Retinal pigment epithelial cell (primary cell): Measurements from ENCODE around the gene OR52W1.
A peak's percentile ranks its signal among the peaks of the same experiment; 100 is the strongest.

Experiments
- DNase-seq: peaks from one replicate; pipeline ENCODE4 v3.0.0-alpha.2; 2010; ENCODE audit warnings: low read depth
- H3K4me3 ChIP-seq: 2 replicates; pipeline ENCODE4 v1.5.1; 2011; ENCODE audit warnings: mild to moderate bottlenecking, low read length, control low read depth, moderate library complexity
- CTCF ChIP-seq: conservative IDR thresholded peaks from 2 replicates; pipeline ENCODE4 v1.5.1; 2011; ENCODE audit warnings: low read depth, low read length, control low read depth, inconsistent platforms

The OR52W1 gene

GRCh38 chr11:6229911-6230310 lies 30.9 kb downstream of the OR52W1 start:
- no peak overlapping the region for H3K4me3 ChIP-seq
- no peak for DNase-seq
- TF ChIP-seq CTCF: no peak

GRCh38 chr11:6232899-6233298 lies 33.9 kb downstream of the OR52W1 start:
- H3K4me3 ChIP-seq: no peak overlapping the region
- no peak for TF ChIP-seq CTCF
- DNase-seq: no peak

GRCh38 chr11:6233984-6234386 lies 35.0 kb downstream of the OR52W1 start:
- no peak for DNase-seq
- peak overlapping the region; percentile 97 for H3K4me3 ChIP-seq
- no peak for TF ChIP-seq CTCF

GRCh38 chr11:6234387-6235107 lies 35.5 kb downstream of the OR52W1 start, which contains the start of gene FHIP1B:
Gene FHIP1B (minus strand): TSS chr11:6234636. CDS start chr11:6224516, 10,120 bp downstream.
- H3K4me3 ChIP-seq: peak within 1 kb of the TSS; percentile 97
- DNase-seq: peak; percentile 98
- TF ChIP-seq CTCF: no peak

GRCh38 chr11:6237266-6237665 lies 38.2 kb downstream of the OR52W1 start:
- TF ChIP-seq CTCF: no peak
- H3K4me3 ChIP-seq: no peak overlapping the region
- DNase-seq: no peak

GRCh38 chr11:6237761-6238302 lies 38.8 kb downstream of the OR52W1 start:
- no peak overlapping the region for H3K4me3 ChIP-seq
- DNase-seq: no peak
- no peak for TF ChIP-seq CTCF

GRCh38 chr11:6238902-6239301 lies 39.9 kb downstream of the OR52W1 start, which contains the start of gene CNGA4:
Gene CNGA4 (plus strand): TSS chr11:6239089. CDS start chr11:6239207, 118 bp downstream.
- DNase-seq: no peak
- no peak for TF ChIP-seq CTCF
- H3K4me3 ChIP-seq: no peak within 1 kb of the TSS
